ENCODE results near the gene GALNT13.

DNA sequence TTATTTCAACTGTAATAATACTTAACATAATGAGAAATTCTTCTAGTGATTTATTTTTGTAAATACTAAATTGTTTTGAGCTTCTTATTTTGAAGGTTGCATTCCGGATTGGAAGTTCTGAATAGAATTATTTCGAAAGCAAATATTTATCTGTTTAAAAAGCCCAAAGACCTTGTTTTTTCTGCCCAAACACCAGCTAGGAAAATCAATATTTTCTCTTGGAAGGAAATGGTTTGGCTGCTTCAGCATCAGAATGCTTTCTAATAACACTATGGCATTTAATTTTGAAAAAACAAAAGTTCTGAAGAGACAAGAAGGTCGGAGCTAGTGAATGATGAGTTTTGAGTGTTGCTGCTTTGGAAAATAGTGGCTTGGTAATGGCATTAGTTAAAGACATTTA is 522.9 kb downstream of the GALNT13 start:
- TF ChIP-seq, protein P1, sequence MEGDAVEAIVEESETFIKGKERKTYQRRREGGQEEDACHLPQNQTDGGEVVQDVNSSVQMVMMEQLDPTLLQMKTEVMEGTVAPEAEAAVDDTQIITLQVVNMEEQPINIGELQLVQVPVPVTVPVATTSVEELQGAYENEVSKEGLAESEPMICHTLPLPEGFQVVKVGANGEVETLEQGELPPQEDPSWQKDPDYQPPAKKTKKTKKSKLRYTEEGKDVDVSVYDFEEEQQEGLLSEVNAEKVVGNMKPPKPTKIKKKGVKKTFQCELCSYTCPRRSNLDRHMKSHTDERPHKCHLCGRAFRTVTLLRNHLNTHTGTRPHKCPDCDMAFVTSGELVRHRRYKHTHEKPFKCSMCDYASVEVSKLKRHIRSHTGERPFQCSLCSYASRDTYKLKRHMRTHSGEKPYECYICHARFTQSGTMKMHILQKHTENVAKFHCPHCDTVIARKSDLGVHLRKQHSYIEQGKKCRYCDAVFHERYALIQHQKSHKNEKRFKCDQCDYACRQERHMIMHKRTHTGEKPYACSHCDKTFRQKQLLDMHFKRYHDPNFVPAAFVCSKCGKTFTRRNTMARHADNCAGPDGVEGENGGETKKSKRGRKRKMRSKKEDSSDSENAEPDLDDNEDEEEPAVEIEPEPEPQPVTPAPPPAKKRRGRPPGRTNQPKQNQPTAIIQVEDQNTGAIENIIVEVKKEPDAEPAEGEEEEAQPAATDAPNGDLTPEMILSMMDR (IDR thresholded peaks at IDR 0.05; ENCODE audit: low read depth, low read length): no peak
- no peak for TF ChIP-seq EZH2phosphoT487 (IDR thresholded peaks at IDR 0.05; ENCODE audit: low read depth)

Data from OCI-LY3 (cell line).